SK-N-SH (cell line): ENCODE results near the gene STH.

Experiments
- CHD2 ChIP-seq: fragments of 150-350 bp; IDR thresholded peaks from 2 replicates; pipeline ENCODE4 v1.6.1; 2018; ENCODE audit warnings: low read length; ENCODE audit not compliant: partially characterized antibody
- CTCF ChIP-seq: fragments of 200-600 bp; sonication (generic); IDR thresholded peaks from 2 replicates; pipeline ENCODE4 v1.6.1; 2017; ENCODE audit warnings: antibody characterized with exemption, mild to moderate bottlenecking, moderate library complexity
- ELF1 ChIP-seq: IDR thresholded peaks from 2 replicates; pipeline ENCODE4 v1.4.0; 2012
- EP300 ChIP-seq, 2 experiments: IDR thresholded peaks; 2 replicates each; pipeline versions ENCODE4 v1.4.0 to v1.6.1; 2012; ENCODE audit warnings: borderline replicate concordance in 1 of 2, low read depth in 1 of 2, low read length in 1 of 2
- EZH2phosphoT487 ChIP-seq: fragments of 200-600 bp; sonication (generic); IDR thresholded peaks from 2 replicates; pipeline ENCODE4 v1.6.1; 2017; ENCODE audit warnings: low read depth, mixed run types, mild to moderate bottlenecking, antibody characterized with exemption, moderate library complexity, borderline replicate concordance
- GABPA ChIP-seq: IDR thresholded peaks from 2 replicates; pipeline ENCODE4 v1.4.0; 2012; ENCODE audit warnings: low read depth, mild to moderate bottlenecking
- MAX ChIP-seq: IDR thresholded peaks from 2 replicates; pipeline ENCODE4 v1.4.0; 2012; ENCODE audit warnings: low read depth
- MXI1 ChIP-seq: IDR thresholded peaks from 2 replicates; pipeline ENCODE4 v1.6.1; 2012; ENCODE audit warnings: mild to moderate bottlenecking, low read depth, low read length, improper control_type of control experiment
- PBX3 ChIP-seq: IDR thresholded peaks from 2 replicates; pipeline ENCODE4; 2012
- POLR2AphosphoS5 ChIP-seq: IDR thresholded peaks from 2 replicates; pipeline ENCODE4 v1.6.1; 2012; ENCODE audit warnings: low read depth, low read length
- SIN3A ChIP-seq: IDR thresholded peaks from 2 replicates; pipeline ENCODE4 v1.6.1; 2012; ENCODE audit warnings: low read depth, mild to moderate bottlenecking, low read length, moderate library complexity, borderline replicate concordance
- TAF1 ChIP-seq: IDR thresholded peaks from 2 replicates; pipeline ENCODE4 v1.6.1; 2012; ENCODE audit warnings: low read depth, mild to moderate bottlenecking, low read length, moderate library complexity, borderline replicate concordance
- YY1 ChIP-seq: IDR thresholded peaks from 2 replicates; pipeline ENCODE4 v1.4.0; 2012; ENCODE audit warnings: low read depth, mild to moderate bottlenecking
- TF ChIP-seq, protein P1 (sequence below): IDR thresholded peaks from 2 replicates; pipeline ENCODE4 v1.6.1; 2012; ENCODE audit warnings: mild to moderate bottlenecking, low read depth, low read length, moderate library complexity

- TF ChIP-seq CTCF (no peak), EP300 (IDR thresholded peaks at IDR 0.05; ENCODE audit: borderline replicate concordance in 1 of 2, low read depth in 1 of 2, low read length in 1 of 2) (no peak), EZH2phosphoT487 (no peak), SIN3A (no peak), POLR2AphosphoS5 (no peak), PBX3 (no peak), CHD2 (no peak), YY1 (no peak), MAX (no peak), TAF1 (no peak), MXI1 (no peak), ELF1 (no peak), GABPA (no peak)
- TF ChIP-seq, protein P1, sequence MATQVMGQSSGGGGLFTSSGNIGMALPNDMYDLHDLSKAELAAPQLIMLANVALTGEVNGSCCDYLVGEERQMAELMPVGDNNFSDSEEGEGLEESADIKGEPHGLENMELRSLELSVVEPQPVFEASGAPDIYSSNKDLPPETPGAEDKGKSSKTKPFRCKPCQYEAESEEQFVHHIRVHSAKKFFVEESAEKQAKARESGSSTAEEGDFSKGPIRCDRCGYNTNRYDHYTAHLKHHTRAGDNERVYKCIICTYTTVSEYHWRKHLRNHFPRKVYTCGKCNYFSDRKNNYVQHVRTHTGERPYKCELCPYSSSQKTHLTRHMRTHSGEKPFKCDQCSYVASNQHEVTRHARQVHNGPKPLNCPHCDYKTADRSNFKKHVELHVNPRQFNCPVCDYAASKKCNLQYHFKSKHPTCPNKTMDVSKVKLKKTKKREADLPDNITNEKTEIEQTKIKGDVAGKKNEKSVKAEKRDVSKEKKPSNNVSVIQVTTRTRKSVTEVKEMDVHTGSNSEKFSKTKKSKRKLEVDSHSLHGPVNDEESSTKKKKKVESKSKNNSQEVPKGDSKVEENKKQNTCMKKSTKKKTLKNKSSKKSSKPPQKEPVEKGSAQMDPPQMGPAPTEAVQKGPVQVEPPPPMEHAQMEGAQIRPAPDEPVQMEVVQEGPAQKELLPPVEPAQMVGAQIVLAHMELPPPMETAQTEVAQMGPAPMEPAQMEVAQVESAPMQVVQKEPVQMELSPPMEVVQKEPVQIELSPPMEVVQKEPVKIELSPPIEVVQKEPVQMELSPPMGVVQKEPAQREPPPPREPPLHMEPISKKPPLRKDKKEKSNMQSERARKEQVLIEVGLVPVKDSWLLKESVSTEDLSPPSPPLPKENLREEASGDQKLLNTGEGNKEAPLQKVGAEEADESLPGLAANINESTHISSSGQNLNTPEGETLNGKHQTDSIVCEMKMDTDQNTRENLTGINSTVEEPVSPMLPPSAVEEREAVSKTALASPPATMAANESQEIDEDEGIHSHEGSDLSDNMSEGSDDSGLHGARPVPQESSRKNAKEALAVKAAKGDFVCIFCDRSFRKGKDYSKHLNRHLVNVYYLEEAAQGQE: no peak
Observed at GRCh38 chr17:45960311-45960710, 38.7 kb upstream of the STH start.
